Ectodermal cell (in vitro differentiated cells): ENCODE data around the gene C1orf116.

ENCODE experiments used
- H3K27ac ChIP-seq: 2 replicates; pipeline ENCODE4 v1.7.0; 2013; ENCODE audit warnings: mild to moderate bottlenecking, low read depth, low read length; ENCODE audit not compliant: insufficient read depth, poor library complexity, severe bottlenecking
- H3K27me3 ChIP-seq: 2 replicates; pipeline ENCODE4 v1.7.0; 2013; ENCODE audit warnings: mild to moderate bottlenecking, low read length; ENCODE audit not compliant: insufficient read depth, control insufficient read depth, poor library complexity, severe bottlenecking
- H3K36me3 ChIP-seq: one replicate; pipeline ENCODE4 v1.7.0; 2013; ENCODE audit warnings: low read length; ENCODE audit not compliant: control insufficient read depth, insufficient read depth
- H3K4me1 ChIP-seq: one replicate; pipeline ENCODE4 v1.7.0; 2013; ENCODE audit warnings: low read length; ENCODE audit not compliant: control insufficient read depth, insufficient read depth
- H3K4me3 ChIP-seq: 2 replicates; pipeline ENCODE4 v1.7.0; 2013; ENCODE audit warnings: low read depth, low read length, control low read depth; ENCODE audit not compliant: insufficient read depth
- H3K9me3 ChIP-seq: 2 replicates; pipeline ENCODE4 v1.7.0; 2013; ENCODE audit warnings: mild to moderate bottlenecking, low read length, moderate library complexity; ENCODE audit not compliant: control insufficient read depth
- WGBS, 2 experiments: methylation state at CpG; one replicate each; pipeline ENCODE4 v1.1.7; 2013; ENCODE audit warnings: missing lambda C conversion rate in 2 of 2; 5-methylcytosine and 5-hydroxymethylcytosine counted together

C1orf116 gene

DNA sequence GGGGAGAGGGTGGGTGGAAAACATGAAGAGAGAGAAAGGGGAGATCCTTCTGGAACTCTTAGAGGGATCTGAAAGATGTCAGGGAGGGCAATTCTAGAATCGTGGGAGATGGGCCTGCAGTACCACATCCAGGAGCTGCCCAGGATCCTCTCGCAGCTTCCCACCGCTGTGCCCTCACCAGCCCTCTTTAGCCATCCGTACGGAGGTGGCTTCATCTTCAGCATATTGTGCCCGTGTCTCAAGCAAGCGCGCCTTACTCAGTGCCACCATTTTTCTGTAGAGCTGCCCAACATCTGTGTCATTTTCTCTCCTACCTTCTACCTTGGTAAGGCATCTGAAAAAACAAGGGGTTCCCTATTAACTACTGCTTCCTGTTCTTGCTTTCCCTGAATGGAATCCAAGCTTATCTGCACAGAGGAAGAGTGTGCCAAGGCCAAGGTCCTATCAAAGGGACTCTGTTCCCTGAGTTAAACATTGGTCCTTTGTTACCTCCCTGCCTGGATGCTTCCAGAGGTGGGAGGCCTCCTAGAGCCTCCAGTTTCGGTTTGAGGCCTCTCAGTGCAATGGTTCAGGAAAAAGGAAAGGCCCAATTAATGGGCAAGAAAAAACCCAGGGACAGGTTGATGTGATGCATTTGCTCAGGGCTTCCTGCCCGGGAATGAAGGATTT, 23.2 kb downstream of the C1orf116 start:
- 93% methylated on average over 10 of the region's 10 CpGs for WGBS, 2 experiments
- Histone ChIP-seq H3K27ac (no peak overlapping the region), H3K4me3 (no peak overlapping the region), H3K4me1 (no peaks in the 10 kb centered on the region), H3K36me3 (no peaks in the 10 kb centered on the region), H3K27me3 (no peaks in the 10 kb centered on the region), H3K9me3 (no peaks in the 10 kb centered on the region)

DNA sequence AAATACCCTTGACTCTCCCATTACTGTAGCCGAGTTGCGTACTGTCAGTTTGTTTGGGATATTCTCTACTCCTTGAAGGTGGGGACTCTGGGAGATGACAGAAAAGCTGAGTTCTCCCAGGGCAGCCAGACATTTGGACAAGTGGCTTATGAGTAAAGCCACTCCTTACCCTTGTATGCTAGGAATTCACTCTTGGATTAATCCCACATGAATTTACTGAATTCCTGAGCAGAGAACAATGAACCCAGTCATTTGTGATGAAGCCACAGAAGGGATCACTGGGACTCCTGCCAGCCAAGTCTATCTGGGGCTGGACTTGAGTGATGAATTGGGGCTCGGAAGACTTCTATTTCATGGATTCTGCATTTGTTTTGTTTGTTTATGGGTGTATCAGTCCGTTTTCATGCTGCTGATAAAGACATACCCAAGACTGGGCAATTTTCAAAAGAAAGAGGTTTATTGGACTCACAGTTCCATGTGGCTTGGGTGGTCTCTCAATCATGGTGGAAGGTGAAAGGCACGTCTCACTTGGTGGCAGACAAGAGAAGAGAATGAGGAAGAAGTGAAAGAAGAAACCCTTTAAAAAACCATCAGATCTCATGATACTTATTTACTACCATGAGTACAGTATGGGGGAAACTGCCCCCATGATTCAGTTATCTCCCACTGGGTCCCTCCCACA, 25.1 kb downstream of the C1orf116 start:
- no peaks in the 10 kb centered on the region for H3K27me3 ChIP-seq
- 84 to 88% methylated on average over 5 of the region's 5 CpGs for WGBS, 2 experiments
- H3K4me3 ChIP-seq, result no peak overlapping the region
- H3K9me3 ChIP-seq, result no peaks in the 10 kb centered on the region
- no peaks in the 10 kb centered on the region for H3K36me3 ChIP-seq
- H3K27ac ChIP-seq, result no peak overlapping the region
- H3K4me1 ChIP-seq, result peaks cover 5% of the 10 kb centered on the region

DNA sequence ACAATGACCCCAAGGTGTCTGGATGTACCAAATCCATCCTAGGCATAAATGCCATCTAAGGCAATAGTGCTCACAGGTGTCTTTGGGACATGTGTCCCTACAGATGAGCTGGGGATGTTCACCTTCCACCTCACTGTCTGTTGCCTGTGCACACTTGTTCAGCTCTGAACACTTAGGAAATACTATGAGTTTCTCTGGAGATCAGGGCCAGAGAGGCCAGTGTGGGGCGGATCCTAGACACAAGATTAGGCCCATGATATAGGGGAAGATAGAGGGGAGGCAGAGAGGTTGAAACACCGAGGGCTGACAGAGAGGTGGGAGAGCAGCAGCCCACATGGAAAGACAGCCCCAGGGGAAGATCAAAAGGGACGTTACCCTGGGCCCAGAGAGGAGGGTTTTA, 25.6 kb downstream of the C1orf116 start:
- H3K4me3 ChIP-seq, result no peak overlapping the region
- peaks cover 5% of the 10 kb centered on the region for H3K4me1 ChIP-seq
- H3K36me3 ChIP-seq, result no peaks in the 10 kb centered on the region
- H3K27me3 ChIP-seq, result no peaks in the 10 kb centered on the region
- H3K27ac ChIP-seq, result no peak overlapping the region
- WGBS, 2 experiments, result 81 to 82% methylated on average over 3 of the region's 3 CpGs
- H3K9me3 ChIP-seq, result no peaks in the 10 kb centered on the region

DNA sequence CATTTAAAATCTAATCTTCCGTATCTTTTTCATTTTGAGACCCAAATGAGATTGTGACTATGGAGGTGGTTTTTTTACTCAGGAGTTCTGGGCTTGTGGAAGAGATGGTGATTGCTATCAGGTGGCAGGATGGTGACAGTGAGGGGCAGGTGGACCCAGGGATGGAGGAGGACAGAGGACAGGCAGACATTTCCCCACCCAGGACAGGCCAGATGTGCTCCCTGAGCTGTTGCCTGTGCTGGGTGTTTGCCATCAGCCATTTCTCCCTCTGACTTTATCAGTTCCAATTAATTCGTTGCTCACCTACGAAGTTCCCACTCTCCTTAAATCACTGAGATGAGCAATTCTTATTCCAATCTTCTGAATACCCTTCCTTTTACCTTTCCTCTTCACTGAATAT, 26.5 kb downstream of the C1orf116 start:
- H3K4me3 ChIP-seq, result no peak overlapping the region
- H3K27me3 ChIP-seq, result no peaks in the 10 kb centered on the region
- 97 to 99% methylated on average over 3 of the region's 3 CpGs for WGBS, 2 experiments
- no peak overlapping the region for H3K27ac ChIP-seq
- H3K36me3 ChIP-seq, result no peaks in the 10 kb centered on the region
- no peaks in the 10 kb centered on the region for H3K9me3 ChIP-seq
- H3K4me1 ChIP-seq, result peaks cover 5% of the 10 kb centered on the region

GRCh38 chr1:207004931-207005830, 27.4 kb downstream of the C1orf116 start:
- 47 to 51% methylated on average over 8 to 9 of the region's 9 CpGs for WGBS, 2 experiments
- no peak overlapping the region for H3K27ac ChIP-seq
- no peaks in the 10 kb centered on the region for H3K9me3 ChIP-seq

DNA sequence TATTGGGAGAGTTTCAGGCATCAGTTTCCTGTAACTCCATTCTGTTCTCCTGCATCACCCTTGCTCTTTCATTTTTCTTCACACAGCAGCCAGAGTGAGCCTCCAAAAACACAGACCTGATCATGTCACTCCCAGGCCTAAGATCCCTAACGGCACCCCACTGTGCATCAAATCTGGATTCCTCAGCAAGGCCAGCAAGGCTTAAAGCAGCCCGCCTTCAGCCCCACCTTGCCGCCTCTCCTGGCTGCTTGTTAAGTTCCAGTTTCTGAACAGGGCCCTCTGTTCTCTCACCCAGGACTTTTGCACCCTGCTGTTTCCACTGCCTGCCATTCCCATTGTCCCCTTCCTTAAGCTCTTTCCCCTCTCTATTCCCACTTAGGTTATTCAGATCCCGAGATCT, 29.3 kb downstream of the C1orf116 start:
- Histone ChIP-seq H3K27ac (no peak overlapping the region), H3K36me3 (no peaks in the 10 kb centered on the region), H3K4me3 (no peak overlapping the region), H3K27me3 (no peaks in the 10 kb centered on the region), H3K4me1 (peaks cover 5% of the 10 kb centered on the region), H3K9me3 (no peaks in the 10 kb centered on the region)
- 41 to 53% methylated on average over 4 of the region's 4 CpGs for WGBS, 2 experiments

More at GRCh38 chr1:207004931-207005830, 27.4 kb downstream of the C1orf116 start:
- no peaks in the 10 kb centered on the region for H3K27me3 ChIP-seq
- peaks cover 5% of the 10 kb centered on the region for H3K4me1 ChIP-seq
- no peak overlapping the region for H3K4me3 ChIP-seq
- no peaks in the 10 kb centered on the region for H3K36me3 ChIP-seq

- no peak overlapping the region for H3K27ac ChIP-seq
- H3K9me3 ChIP-seq, result no peaks in the 10 kb centered on the region
- 80 to 82% methylated on average over 1 of the region's 1 CpG for WGBS, 2 experiments
- no peaks in the 10 kb centered on the region for H3K27me3 ChIP-seq
- no peak overlapping the region for H3K4me3 ChIP-seq
- H3K4me1 ChIP-seq, result peaks cover 5% of the 10 kb centered on the region
- no peaks in the 10 kb centered on the region for H3K36me3 ChIP-seq
Measured at GRCh38 chr1:207002724-207003146, 29.8 kb downstream of the C1orf116 start.

- Histone ChIP-seq H3K9me3 (no peaks in the 10 kb centered on the region), H3K27me3 (no peaks in the 10 kb centered on the region), H3K4me1 (peaks cover 5% of the 10 kb centered on the region), H3K36me3 (no peaks in the 10 kb centered on the region), H3K27ac (no peak overlapping the region), H3K4me3 (no peak overlapping the region)
- WGBS, 2 experiments, result 84 to 95% methylated on average over 5 of the region's 5 CpGs
Measured at GRCh38 chr1:207001492-207002245, 30.9 kb downstream of the C1orf116 start.

- H3K27ac ChIP-seq, result no peak overlapping the region
- no peaks in the 10 kb centered on the region for H3K9me3 ChIP-seq
- peaks cover 5% of the 10 kb centered on the region for H3K4me1 ChIP-seq
- WGBS, 2 experiments, result 91 to 95% methylated on average over 5 of the region's 5 CpGs
- H3K36me3 ChIP-seq, result no peaks in the 10 kb centered on the region
- no peak overlapping the region for H3K4me3 ChIP-seq
- no peaks in the 10 kb centered on the region for H3K27me3 ChIP-seq
Measured at GRCh38 chr1:207000651-207001291, 31.8 kb downstream of the C1orf116 start.
